Stimulated activated CD8-positive, alpha-beta memory T cell treated with anti-CD3 and anti-CD28 coated beads, Interleukin-4, amount 100 ng/mL, for 4 hours (primary cell): Measurements from ENCODE around the gene ISCU.

Source experiments
- DNase-seq, 2 donors: peaks; one replicate each; pipeline ENCODE4 v3.0.0-alpha.2; 2020; ENCODE audit warnings: low read depth in 2 of 2, low spot score in 1 of 2

Gene ISCU

DNA sequence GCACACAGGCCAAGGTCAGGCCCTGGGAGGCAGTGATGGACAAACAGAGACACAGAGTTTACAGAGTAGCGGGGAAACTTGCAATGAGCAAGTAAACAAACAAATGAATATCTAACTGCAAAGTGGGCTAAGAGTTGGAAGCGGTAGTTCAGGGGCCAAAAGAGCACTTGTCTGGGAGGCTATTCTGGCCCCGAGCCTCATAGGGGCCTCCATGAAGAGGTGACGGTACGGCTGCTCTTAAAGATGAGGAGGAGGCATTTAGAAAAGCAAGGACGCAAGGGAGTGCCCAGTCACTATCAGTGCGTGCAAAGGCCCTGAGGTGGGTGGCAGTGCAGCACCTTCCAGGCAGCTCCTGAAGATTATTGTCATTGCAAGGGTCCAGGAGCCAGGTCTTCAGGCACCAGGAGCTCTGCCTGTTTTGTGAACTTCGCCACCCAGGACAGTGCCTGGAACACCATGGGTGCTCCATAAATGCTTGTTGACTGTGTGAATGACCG is 39.9 kb downstream of the ISCU start:
- DNase-seq: no peak

DNA sequence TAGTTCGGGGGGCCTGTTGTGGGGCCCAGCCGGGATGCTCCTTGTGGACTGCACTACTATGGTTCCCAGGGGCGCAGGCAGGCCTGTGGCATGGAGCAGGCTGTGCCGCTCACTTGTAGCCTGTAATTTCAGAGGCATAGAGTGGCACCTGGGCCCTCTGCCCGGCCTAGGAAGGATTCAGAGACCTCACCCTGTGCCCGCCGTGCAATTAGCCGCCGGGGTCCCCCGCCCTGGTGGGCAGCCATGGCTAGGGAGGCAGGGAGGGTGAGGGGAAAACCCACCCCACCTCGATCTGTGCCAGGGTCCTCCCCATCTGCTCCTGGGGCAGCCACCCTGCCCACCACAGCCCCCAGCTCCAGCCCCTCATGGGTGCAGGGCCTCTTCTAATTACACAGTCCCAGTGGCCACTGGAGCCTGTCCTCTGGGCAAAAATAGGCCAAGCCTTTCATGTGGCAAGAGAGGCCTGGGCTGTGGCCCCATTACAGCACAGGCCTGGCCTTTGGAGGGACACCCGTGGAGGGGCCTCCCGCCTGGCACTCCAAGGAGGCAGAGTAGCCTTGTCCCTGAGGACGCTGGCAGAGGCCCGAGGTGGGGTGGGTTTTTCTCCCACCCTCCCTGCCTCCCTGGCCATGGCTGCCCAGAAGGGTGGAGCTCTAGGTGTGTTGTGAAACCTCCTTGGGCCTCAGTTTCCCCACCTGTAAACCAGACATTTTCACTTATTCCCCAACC is 40.7 kb downstream of the ISCU start:
- no peak for DNase-seq

GRCh38 chr12:108603743-108604142 is 41.3 kb downstream of the ISCU start:
- DNase-seq: no peak

DNA sequence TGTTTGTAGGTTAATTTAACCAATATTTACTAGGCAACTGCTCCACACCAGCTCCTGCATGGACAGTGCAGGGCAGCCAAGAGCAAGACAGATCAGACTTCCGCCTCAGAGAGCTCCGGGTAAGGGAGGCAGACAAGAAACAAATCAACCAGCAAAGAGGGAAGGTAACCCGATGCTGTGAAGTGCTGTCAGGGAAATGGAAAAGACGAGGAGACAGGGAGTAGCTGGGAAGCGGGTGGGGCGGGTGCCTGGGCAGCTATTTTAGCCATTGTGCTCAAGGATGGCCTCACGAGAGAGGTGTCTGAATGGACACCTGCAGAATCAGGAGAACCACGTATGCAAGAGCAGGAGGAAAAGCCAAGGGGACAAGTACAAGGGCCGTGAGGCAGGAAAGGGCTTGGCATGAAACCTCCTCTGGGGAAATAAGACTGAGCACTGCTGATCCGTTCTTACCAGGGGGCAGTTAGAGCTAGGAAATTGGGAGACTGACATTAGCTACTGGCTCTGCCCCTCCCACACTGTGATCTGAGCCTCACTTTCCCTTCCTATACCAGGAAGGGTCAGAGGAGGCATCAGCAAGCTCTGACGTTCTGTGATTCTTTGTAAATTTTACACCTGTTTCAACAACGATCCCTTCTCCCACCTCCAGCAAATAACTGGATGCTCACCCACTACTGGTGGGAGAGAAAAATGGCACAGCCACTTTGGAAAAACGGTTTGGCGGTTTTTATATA is 42.0 kb downstream of the ISCU start:
- DNase-seq: no peak

DNA sequence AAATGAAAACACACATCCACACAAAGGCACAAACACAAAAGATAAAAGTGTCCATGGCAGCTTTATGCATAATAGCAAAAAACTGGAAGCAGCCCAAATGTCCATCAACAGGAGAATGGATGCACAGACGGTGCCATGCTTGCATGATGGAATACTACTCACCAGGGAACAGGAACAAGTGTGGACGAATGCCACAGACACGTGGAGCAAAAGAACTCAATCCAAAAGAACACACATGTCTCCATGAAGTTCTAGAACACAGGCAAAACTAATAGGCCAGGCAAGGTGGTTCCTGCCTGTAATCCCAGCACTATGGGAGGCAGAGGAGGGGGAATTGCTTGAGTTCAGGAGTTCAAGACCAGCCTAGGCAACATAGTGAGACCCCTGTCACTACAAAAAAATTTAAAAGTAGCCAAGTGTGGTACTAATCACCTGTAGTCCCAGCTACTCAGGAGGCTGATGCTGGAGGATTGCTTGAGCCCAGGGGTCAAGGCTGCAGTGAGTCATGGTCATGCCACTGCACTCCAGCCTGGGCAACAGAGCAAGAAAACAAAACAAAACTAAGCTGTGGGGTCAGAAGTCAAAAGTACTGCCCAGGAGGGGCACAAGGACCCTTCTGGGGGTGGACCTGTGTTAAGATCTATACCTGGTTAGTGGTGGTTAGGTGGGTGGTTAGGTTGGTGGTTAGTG is 42.7 kb downstream of the ISCU start:
- DNase-seq: no peak

GRCh38 chr12:108605690-108606406 is 43.5 kb downstream of the ISCU start:
- no peak for DNase-seq

DNA sequence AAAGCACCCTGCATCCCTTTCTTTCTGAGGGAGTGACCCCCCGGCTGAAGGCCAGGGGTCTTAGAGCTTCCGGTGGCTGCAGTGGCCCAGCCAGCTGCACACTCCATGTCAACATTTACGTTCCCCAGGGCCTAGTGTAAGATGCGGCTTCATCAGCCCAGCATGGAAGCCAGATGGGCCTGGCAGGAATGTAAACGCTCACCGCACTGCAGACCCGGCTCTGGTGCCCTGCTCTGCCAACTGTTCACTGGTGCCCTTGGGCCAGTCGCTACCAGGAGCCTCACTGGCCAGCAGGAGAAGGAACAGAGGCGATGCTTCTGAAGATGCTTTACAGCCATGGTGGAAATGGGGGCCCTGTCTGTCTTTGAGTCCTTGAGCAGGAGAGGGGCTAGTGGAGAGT is 44.1 kb downstream of the ISCU start:
- DNase-seq: no peak

GRCh38 chr12:108607981-108608600 is 45.7 kb downstream of the ISCU start:
- DNase-seq: no peak

DNA sequence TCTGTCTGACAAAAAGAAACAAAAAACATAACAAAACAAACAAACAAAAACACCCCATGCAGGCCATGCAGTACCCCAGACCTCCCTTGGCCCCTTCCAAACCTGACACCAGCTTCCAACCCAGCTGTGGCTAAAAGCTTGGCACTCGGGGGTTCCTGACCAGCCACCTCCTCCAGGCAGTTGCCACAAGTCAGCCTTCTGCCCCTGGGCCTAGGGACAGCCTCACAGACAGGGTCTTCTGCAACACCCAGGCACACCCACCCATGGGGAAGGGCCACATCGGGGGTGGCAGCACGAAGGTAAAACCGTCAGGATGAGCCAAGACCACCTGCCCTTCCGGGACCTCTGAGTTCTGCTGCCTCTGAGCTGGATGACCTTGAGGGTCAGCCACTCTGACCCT is 46.2 kb downstream of the ISCU start:
- no peak for DNase-seq

DNA sequence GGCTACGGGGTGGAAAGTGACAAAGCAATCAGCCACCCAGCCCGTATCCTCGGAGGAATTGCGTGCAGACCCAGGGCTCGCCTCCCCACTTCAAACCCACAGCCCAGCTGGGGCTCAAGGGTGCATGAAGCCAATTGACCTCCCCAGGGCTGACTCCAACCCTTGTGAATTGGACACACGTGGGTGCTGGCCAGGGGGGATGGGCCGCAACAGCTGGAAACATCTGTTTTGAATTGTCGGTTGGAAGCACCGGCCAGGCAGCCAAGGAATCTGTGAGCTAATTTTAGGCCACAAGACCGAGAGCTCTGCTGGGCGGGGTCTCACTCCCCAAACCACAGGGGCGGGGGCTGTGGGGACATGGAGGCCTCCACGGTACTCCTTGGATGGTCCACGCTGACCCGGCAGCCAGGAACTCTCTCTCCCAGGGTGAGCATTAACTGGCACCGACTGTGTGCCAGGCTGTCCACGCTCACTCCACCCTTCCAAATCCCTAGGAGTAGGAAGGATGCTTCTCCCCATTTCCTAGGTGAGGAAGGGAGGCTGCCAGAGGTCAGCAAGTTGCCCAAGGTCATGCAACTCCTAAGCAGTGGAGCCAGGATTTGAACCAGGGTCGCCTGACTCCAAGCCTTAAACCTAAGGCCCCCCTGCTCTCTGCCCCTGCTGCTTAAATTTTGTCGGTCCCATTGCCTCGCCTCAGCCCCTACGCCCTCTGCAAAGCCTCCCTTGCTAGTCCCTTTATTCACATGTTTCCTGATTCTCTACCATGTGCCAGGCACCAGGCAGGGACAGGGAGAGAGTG is 47.3 kb downstream of the ISCU start:
- no peak for DNase-seq

DNA sequence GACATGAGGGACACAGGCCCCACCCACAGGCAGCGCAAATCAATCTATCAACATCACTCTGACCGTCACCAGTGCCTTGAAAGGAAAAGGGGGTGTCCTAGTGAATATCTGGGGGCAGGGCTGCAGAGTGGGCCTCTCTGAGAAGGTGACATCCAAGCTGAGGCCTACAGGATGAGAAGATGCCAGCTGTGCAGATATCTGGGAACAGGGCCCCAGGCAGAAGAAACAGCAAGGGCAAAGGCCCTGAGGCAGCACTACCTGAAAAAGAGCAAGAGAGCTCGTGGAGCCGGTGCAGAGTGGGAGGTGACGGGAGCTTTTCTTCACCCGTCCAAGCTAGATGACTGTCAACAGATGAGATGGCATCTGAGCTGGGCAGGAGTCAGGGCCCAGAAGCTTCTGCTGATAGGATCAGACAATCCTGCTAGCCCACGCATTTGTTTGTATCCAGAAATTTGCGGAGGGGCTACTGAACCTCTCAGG is 48.0 kb downstream of the ISCU start:
- no peak for DNase-seq

DNA sequence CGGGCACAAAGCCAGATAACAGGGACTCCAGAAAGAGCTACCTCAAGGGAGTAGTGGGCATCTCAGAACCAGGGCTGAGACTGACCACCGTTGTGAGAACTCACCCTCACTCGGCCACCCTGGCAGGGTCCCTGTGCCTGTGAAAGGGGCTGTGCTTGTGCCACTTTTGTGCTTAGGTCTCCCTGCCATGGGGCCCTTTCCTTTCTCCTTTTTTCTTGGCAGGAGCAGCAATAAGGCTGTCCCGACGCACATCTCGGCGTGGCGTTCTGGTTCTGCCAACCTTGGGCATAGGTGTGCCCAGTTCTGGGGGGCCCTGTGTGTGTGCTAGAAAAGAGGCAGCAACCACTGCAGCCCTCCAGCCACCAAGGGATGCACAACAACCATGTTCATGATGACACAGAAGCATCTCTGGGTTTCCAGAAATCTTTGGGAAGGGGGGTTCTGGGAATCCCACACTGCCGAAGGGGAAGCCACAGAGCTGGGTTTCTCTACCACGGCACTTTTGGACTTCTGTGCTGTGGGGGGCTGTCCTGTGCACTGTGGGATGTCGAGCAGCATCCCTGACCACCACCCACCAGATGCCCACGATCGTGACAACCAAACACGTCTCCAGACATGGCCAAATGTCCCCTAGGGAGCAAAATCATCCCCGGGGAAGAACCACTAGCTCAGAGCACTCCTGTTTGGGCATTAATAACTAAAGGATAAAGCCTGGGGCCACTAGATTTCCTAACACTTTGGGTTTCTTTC is 48.6 kb downstream of the ISCU start:
- no peak for DNase-seq

DNA sequence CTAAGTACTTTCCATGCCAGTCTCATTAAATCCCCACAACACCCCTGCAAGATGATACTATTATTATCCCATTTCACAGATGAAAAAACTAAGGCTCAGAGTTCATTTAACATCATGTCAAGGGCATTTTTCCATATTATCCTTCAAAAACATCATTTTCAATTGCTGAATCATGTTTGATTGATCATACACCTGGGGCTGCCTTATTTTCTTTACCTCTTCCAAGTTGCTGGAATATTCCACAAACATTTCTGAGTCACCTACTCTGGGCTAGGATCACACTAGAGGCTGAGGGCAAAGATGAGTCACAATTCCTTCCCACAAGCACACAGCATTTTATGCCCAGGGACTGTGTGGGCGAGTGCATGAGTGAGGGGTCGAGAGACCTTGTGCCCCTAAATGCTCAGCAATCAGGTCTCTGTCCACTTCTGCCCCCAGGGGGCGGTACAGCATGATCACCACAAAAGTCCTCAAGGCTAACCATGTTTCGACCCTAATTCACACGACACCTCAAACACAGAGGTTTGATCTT is 49.6 kb downstream of the ISCU start:
- DNase-seq: peak; percentile 40 to 57

DNA sequence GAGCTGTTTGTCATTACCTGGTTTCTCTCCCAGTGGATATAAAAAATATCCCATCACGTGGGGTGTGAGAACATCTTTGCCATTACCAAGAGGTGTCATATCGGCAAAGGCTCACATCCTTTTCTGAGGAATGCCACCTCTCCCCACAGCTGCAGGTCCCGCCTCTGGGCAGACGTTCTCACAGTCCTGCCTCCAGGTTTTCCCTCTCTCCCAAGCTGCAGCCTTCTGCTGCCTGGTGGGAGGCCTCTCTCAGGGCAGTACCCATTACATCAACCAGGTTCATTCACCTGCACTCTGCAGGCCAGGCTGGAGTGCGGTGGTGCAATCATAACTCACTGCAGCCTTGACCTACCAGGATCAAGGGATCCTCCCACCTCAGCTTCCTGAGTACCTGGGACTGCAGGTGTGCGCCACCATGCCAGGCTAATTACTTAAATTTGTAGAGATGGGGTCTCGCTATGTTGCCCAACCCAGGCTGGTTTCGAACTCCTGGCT is 50.4 kb downstream of the ISCU start:
- no peak for DNase-seq

GRCh38 chr12:108613548-108613947 is 51.2 kb downstream of the ISCU start:
- no peak for DNase-seq

- DNase-seq: no peak
Measured at GRCh38 chr12:108614041-108614440, 51.6 kb downstream of the ISCU start.

DNA sequence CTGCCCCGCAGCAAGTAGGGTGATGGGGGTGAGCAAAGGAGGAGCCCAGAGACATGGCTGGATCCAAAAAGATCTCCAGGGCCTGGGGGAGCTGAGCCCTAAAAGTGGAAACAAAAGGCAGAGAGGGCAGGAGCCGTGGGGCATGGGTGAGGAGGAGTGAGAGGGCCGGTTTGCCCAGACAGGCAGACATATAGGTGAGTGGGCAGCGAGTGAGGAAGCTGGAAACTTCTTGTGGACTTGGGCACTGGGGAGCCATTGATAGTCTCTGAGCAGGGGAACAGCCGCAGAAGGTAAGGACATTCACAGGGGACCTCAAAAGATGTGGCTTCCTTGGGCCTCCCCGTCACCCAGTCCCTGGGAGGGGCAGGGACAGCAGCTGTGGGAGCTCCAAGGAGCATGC is 52.2 kb downstream of the ISCU start:
- DNase-seq: no peak

DNA sequence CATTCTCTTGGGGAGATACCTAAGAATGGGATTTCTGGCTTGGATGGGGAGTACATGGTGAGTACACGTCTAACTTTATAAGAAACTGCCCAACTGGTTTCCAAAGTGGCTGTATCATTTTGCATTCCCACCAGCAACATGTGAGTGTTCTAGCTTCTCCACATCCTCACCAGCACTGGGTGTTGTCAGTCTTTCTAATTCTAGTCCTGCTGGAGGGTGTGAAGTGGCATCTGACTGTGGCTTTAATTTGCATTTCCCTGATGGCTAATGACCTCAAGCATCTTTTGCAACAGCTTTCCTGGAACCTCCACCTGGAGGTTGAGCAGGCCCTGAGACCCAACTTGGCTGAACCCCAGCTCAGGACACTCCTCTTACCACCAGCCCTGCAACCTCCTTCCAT is 53.5 kb downstream of the ISCU start:
- no peak for DNase-seq

DNA sequence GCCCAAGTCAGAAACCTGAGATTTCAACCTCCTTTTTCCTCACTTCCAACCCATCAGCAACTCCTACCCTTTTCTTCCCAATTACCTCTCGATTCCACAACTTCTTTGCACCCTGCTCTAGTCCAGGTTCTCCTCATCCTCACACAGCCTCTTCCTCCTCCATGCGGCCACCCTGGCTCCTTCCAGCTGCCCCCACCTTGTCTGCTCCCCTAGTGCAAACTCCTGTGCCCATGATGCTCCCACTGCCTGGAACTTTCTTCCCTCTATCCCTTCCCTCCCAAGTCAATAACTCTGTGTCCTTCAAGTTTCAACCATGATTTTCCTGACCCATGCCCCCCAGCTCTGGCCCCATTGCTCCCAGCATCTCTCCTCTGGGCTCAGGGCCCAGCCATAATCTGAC is 54.0 kb downstream of the ISCU start:
- no peak for DNase-seq
